SH-SY5Y (cell line): Measurements from ENCODE around the gene COL8A2.

Source experiments
- GATA2 ChIP-seq: IDR thresholded peaks from 2 replicates; pipeline ENCODE4 v1.6.1; 2011; ENCODE audit warnings: mild to moderate bottlenecking, low read depth, low read length
- GATA3 ChIP-seq: IDR thresholded peaks from 2 replicates; pipeline ENCODE4 v1.6.1; 2011; ENCODE audit warnings: low read depth, mild to moderate bottlenecking, low read length, moderate library complexity

COL8A2 gene

GRCh38 chr1:36160949-36161485 lies 36.0 kb upstream of the COL8A2 start:
- TF ChIP-seq GATA2 (no peak), GATA3 (no peak)

DNA sequence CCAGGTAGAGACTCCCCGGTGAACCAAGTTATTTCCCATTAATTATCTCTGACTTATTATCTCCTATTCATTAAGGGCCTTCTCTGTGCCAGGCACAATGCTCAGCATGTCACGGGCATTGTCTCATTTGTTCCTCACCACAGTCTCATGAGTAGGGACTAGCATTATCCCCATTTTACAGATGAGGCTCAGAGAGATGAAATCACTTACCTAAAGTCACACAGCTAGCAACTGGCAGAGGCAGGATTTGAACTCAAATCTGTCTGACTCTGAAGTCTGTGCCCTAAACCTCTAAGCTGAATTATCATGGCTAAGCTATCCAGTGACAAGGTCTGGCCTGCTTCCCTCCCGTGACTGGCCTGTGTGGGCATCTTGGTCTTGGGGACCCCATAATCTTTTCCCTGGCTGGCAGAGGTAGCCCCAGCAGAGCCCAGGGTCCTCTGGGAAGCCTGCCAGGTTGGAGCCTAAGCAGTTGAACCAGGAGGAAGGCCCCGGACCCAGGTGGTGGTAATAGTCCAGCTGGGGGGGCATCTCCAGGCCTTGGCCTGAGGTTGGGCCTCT lies 35.4 kb upstream of the COL8A2 start:
- no peak for TF ChIP-seq GATA3
- no peak for TF ChIP-seq GATA2

DNA sequence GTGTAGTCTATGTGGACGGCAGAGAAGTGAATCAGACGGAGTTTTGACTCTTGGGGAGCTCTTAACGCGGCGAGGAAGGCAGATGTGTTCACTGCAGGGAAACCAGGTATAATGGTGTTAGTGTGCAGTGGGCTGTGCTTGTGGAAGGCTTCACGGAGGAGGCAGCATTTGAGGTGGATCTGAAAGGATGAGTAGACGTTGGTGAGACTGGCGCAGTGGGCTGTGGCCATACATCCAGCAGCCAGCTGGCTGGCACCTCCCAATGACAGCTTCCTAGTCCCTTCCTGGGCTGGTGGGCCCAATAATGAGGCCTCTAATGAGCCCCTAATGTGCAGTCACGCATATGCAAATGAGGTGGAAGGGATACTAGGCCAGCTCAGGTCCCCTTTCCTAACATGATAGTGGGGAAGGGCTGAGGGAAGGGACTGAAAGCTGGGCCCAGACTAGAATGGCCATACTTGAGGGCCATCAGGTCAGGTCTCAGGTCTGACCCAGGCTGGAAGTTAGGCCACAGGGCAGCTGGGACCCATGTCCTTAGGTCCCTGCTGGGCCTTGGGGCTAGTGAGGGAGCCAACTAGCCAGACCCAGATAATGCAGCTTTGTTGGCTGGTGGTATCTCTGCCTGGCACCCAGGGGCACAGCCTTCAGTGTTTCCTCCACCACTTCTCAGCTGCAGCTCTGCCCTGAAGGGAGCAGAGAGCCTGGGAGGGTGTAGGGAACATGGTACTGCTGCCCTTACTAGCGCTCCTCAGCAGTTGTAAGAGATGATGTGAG lies 34.8 kb upstream of the COL8A2 start:
- no peak for TF ChIP-seq GATA2
- no peak for TF ChIP-seq GATA3

DNA sequence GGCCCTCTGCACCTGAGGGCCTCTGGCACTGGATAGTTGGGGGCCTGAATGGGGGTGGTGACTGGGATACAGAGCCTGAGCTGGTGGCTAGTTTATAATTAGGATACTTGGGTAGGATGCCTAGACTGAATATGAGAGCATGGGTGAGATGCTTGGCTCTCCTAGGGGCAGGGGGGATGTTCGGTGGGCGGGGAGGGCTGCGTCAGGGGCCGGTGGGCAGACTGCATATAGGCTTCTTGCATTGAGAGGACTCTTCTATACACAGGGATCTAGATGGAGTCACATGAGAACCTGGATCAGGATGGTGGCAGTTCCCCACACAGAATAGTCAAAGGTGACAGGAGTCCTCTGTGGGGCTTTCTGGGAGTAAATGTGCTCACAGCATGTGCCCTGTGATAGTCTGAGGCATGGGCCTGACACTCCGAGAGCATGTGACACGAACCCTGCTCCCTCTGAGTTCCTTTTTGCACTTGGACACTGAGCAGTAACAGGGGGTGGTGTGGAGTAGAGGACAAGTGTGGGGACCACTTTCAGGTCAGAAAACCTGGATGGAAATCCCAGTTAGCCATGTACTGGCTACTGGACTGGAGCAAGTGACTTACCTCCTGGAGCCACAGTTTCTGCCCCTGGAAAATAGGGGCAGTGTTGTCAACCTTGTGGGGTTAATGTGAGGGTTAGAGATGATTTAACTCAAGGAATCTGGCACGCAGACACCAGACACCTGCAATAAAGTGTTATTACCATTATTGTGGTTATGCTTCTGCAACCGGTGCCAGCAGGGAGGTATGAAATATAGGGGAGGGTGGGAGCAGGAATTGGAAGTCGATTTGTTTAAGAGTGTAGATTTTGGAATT lies 33.2 kb upstream of the COL8A2 start:
- TF ChIP-seq GATA3 (no peak), GATA2 (no peak)

DNA sequence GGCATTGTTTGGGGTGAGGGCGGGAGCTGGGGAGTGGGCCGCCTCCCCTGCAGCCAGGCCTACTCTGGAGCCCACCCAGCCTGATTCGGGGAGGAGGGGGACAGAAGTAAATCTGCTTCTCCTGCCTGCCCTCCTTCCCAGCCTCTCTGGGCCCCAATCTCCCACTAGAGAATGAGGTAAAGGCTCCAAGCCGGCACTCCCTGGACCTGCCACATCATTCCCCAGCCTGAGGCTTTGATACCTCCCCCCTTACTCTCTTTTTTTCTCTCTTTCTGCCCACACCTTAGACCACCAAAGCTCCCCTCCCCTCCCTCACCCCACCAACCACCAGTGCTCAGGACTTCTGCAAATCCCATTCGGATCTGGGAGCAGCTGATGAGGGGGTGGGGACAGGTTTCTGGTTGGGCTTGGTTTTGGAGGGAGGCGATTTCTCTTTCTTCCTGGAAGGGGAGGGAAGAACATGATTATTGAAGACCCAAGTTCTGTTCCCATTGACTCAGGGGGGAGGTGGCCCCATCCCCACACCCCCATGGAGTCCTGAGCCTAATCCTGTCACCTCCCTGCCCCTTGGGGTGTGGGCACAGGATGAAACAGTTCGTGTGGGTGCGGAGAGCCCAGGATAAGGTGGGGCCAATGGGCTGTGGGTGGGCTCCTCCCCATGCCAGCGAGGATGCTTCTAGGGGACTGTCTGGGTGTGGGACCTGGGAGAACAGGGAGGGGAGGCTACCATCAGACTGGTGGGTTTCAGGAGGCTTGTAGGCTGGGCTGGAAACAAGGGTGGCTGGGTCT lies 32.3 kb upstream of the COL8A2 start:
- TF ChIP-seq GATA2 (no peak), GATA3 (no peak)

- TF ChIP-seq GATA3 (no peak), GATA2 (no peak)
Measured at GRCh38 chr1:36156329-36157114, 31.5 kb upstream of the COL8A2 start.

GRCh38 chr1:36155408-36156328 lies 30.6 kb upstream of the COL8A2 start, which contains the start of gene MAP7D1:
TSS of gene MAP7D1 (plus strand) at chr1:36156160. CDS start at chr1:36156418, 258 bp downstream.
- no peak for TF ChIP-seq GATA3
- TF ChIP-seq GATA2: no peak

DNA sequence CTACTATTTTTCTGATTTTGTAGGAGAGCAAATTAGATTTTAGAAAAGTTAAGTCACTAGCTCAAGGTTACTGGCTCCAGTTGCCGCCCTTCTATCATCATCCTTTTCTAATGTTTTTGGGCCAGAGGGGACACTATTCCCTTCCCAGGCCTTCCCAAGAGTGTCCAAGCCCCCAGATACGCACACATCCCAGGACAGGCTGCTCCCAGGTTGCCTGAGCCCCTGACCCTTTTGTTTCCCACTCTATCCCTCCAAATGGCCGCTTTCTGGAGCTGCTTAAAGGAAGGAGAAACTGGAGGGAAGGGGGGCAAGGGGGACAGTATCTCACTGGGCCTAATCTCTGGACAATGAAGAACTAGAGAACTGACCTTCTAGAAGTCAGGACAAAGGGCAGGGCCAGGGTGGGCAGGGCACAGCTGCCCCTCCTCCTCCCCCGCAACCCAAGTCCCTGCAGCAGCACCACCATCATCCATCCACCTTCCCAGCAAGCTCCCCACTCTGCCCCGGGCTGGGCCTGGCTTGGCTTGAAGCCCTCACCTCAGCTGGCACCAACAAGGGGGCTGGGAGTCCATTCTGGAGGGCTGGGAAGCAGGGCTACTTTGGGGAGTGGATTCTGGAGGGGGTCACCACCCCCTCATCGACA lies 29.9 kb upstream of the COL8A2 start:
- no peak for TF ChIP-seq GATA3
- TF ChIP-seq GATA2: no peak

DNA sequence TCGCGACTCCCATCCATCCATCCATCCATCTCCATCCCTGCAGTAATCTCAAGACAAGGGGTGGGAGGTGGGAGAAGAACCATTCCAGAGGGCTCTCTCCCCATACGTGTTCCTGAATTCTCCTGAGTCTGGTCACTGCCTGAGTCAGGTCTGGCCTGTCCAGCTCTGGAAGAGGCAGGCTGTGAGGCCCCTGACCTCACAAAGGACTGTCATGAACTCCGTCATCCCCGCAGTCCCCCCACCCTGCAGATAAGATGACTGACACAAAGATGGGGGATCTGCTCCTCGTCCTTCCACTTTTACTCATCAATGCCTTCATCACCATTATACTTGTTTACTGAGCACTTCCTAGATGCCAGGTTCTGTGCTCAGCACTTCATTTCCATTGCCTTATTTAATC lies 29.3 kb upstream of the COL8A2 start:
- TF ChIP-seq GATA2 (no peak), GATA3 (no peak)

DNA sequence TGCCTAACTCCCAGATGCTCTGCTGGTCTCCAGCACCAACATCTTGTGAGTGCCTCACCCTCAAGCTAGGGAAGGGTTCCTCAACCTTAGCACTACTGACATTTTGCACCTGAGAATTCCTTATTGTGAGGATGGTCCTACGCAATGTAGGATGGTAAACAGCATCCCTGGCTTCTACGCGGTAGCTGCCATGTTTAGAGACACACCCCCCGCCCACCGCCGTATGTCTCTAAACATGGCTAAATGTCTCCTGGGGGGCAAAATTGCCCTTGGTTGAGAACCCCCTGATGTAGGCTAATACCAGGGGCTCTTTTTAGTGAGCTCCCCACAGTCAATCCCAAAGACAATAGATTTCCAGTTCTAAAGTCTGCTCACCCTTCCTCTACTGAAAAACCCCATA lies 28.5 kb upstream of the COL8A2 start:
- TF ChIP-seq GATA3 (no peak), GATA2 (no peak)

DNA sequence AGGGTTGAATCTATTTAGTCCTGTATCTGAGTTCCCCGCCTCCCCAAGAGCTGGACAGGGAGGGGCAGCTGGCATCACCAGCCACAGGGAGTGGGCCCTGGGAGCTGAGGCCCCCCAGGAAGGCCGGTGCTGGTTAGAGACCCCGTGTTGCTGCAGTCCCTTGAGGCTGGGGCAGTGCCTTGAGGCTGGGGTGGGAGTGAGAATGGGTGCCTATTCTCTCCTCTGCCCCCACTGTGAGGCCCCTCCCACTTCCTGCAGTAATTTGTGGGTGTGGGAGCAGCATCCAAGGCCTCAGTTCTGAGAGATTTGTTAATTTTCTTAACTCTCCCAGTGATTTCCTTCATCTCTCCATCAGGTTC lies 26.8 kb upstream of the COL8A2 start:
- no peak for TF ChIP-seq GATA2

GRCh38 chr1:36151134-36151844 lies 26.3 kb upstream of the COL8A2 start:
- TF ChIP-seq GATA2: no peak
- TF ChIP-seq GATA3: no peak
